Osteocyte (in vitro differentiated cells): ENCODE data around the gene ZDHHC3. TPM values are rescaled to one million over a fixed set of nuclear protein-coding genes. Genes with fewer than 3 reads are reported as not detected.

Experiments used
- DNase-seq: peaks from one replicate; pipeline ENCODE4 v3.0.0; 2021; ENCODE audit warnings: mixed read lengths; ENCODE audit not compliant: unreplicated experiment; ENCODE audit errors: extremely low spot score
- H3K27ac Mint-ChIP-seq: one replicate; pipeline ENCODE4 v1.8.0; 2021; ENCODE audit warnings: mild to moderate bottlenecking, mixed read lengths; ENCODE audit not compliant: unreplicated experiment
- H3K27me3 Mint-ChIP-seq: one replicate; pipeline ENCODE4 v1.8.0; 2021; ENCODE audit warnings: mixed read lengths; ENCODE audit not compliant: unreplicated experiment
- H3K36me3 Mint-ChIP-seq: one replicate; pipeline ENCODE4 v1.8.0; 2021; ENCODE audit warnings: mixed read lengths; ENCODE audit not compliant: unreplicated experiment
- H3K4me1 Mint-ChIP-seq: one replicate; pipeline ENCODE4 v1.8.0; 2021; ENCODE audit warnings: mixed read lengths; ENCODE audit not compliant: unreplicated experiment
- H3K4me3 Mint-ChIP-seq: one replicate; pipeline ENCODE4 v1.8.0; 2021; ENCODE audit warnings: mild to moderate bottlenecking, moderate library complexity, mixed read lengths; ENCODE audit not compliant: unreplicated experiment
- H3K9me3 Mint-ChIP-seq: one replicate; pipeline ENCODE4 v1.8.0; 2021; ENCODE audit warnings: mixed read lengths; ENCODE audit not compliant: unreplicated experiment
- CTCF ChIP-seq: fragments of 200-600 bp; sonication (generic); IDR thresholded peaks from 2 replicates; pipeline ENCODE4 v1.5.0; 2021; ENCODE audit warnings: antibody characterized with exemption, mild to moderate bottlenecking, moderate library complexity
- total RNA-seq: library from RNA; stranded (reverse); gene quantifications from 2 replicates; pipeline ENCODE4 v1.2.1, GENCODE V29; 2021

The ZDHHC3 gene
- total RNA-seq, 1 donor from 2014 or later, result 96.6 TPM

GRCh38 chr3:44984335-44984734 is 8.4 kb upstream of the ZDHHC3 start:
- H3K27me3 Mint-ChIP-seq, result no peaks in the 10 kb centered on the region
- H3K9me3 Mint-ChIP-seq, result no peaks in the 10 kb centered on the region
- TF ChIP-seq CTCF, result no peak
- peaks cover 17% of the 10 kb centered on the region for H3K36me3 Mint-ChIP-seq
- no peak overlapping the region for H3K27ac Mint-ChIP-seq
- no peak overlapping the region for H3K4me3 Mint-ChIP-seq
- H3K4me1 Mint-ChIP-seq, result peaks cover 25% of the 10 kb centered on the region
- DNase-seq, result no peak

DNA sequence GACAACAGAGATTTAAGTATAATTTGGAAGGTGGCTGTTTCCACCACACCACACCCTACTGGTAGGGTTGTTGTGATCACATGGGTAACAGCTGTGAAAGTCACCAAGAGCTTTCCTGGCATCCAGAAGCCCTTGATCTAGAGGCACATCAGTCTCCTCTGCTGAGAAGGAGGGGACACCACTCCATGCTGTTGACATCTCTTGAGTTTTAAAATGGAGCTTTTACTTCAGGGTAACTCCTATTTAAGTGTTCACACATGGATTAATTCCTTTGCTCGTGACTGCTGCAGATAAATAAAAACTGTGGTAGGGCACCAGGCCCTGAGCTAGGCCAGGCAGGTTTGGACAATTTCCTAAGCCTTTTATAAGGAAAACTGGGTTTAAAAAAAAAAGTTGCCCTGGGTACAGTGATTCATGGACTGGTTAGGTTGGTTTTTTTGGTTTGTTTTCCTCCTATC is 7.5 kb upstream of the ZDHHC3 start:
- Mint-ChIP-seq H3K27ac (peak overlapping the region; percentile 34), H3K4me3 (no peak overlapping the region), H3K9me3 (no peaks in the 10 kb centered on the region), H3K27me3 (no peaks in the 10 kb centered on the region), H3K36me3 (peaks cover 12% of the 10 kb centered on the region), H3K4me1 (peaks cover 27% of the 10 kb centered on the region)
- no peak for TF ChIP-seq CTCF
- no peak for DNase-seq

GRCh38 chr3:44982817-44983216 is 6.8 kb upstream of the ZDHHC3 start:
- H3K9me3 Mint-ChIP-seq, result no peaks in the 10 kb centered on the region
- no peak for TF ChIP-seq CTCF
- DNase-seq, result no peak
- peaks cover 31% of the 10 kb centered on the region for H3K4me1 Mint-ChIP-seq
- peaks cover 12% of the 10 kb centered on the region for H3K36me3 Mint-ChIP-seq
- no peak overlapping the region for H3K4me3 Mint-ChIP-seq
- H3K27me3 Mint-ChIP-seq, result no peaks in the 10 kb centered on the region
- H3K27ac Mint-ChIP-seq, result peak overlapping the region; percentile 34

GRCh38 chr3:44981751-44982150 is 5.8 kb upstream of the ZDHHC3 start:
- Mint-ChIP-seq H3K36me3 (peaks cover 9% of the 10 kb centered on the region), H3K4me1 (peaks cover 40% of the 10 kb centered on the region), H3K27ac (no peak overlapping the region), H3K9me3 (no peaks in the 10 kb centered on the region), H3K4me3 (no peak overlapping the region), H3K27me3 (no peaks in the 10 kb centered on the region)
- DNase-seq, result no peak
- TF ChIP-seq CTCF, result no peak

GRCh38 chr3:44981220-44981619 is 5.2 kb upstream of the ZDHHC3 start:
- no peak overlapping the region for H3K4me3 Mint-ChIP-seq
- H3K9me3 Mint-ChIP-seq, result no peaks in the 10 kb centered on the region
- no peak for TF ChIP-seq CTCF
- no peak overlapping the region for H3K27ac Mint-ChIP-seq
- H3K27me3 Mint-ChIP-seq, result no peaks in the 10 kb centered on the region
- peaks cover 41% of the 10 kb centered on the region for H3K4me1 Mint-ChIP-seq
- DNase-seq, result no peak
- peaks cover 9% of the 10 kb centered on the region for H3K36me3 Mint-ChIP-seq
